ENCODE results near the gene ELOVL3.
"Not testable (repeated sequence)": the region's sequence is repeated elsewhere in the genome, so short reads cannot be mapped to it uniquely, and the experiment has no call there.

Gene ELOVL3

GRCh38 chr10:102227050-102227449 lies 951 bp downstream of the ELOVL3 start:
- no peak for DNase-seq

GRCh38 chr10:102229810-102230263 lies 3.7 kb downstream of the ELOVL3 start:
- peak; percentile 65 for DNase-seq

GRCh38 chr10:102230264-102230860 lies 4.3 kb downstream of the ELOVL3 start:
- peak; percentile 29 for DNase-seq

GRCh38 chr10:102230861-102231356 lies 4.8 kb downstream of the ELOVL3 start:
- DNase-seq = peak; percentile 26

GRCh38 chr10:102231357-102232318 lies 5.5 kb downstream of the ELOVL3 start:
- peak; percentile 29 for DNase-seq

- no peak for DNase-seq
Measured at GRCh38 chr10:102233997-102234396, 7.9 kb downstream of the ELOVL3 start.

- DNase-seq = no peak
Measured at GRCh38 chr10:102234888-102235597, 8.9 kb downstream of the ELOVL3 start.

- no peak for DNase-seq
Measured at GRCh38 chr10:102235598-102235920, 9.5 kb downstream of the ELOVL3 start.

- DNase-seq = no peak
Measured at GRCh38 chr10:102236006-102236405, 9.9 kb downstream of the ELOVL3 start.

GRCh38 chr10:102237711-102238252 lies 11.7 kb downstream of the ELOVL3 start:
- no peak for DNase-seq

- DNase-seq = no peak
Measured at GRCh38 chr10:102240467-102241031, 14.4 kb downstream of the ELOVL3 start.

GRCh38 chr10:102241032-102241443 lies 14.9 kb downstream of the ELOVL3 start:
- no peak for DNase-seq

- DNase-seq = peak; percentile 77
Measured at GRCh38 chr10:102241444-102242117, 15.5 kb downstream of the ELOVL3 start, which contains the start of gene PITX3. Gene PITX3, minus strand, starts transcription at chr10:102241512. Its CDS starts 9,432 bp downstream, at chr10:102232080.

- no peak for DNase-seq
Measured at GRCh38 chr10:102242118-102242485, 16.0 kb downstream of the ELOVL3 start.

- DNase-seq = no peak
Measured at GRCh38 chr10:102243309-102243708, 17.2 kb downstream of the ELOVL3 start.

GRCh38 chr10:102245082-102245931 lies 19.2 kb downstream of the ELOVL3 start, which contains the start of gene GBF1:
Gene GBF1, plus strand, starts transcription at chr10:102245532. Its CDS starts 13,407 bp downstream, at chr10:102258939.
- DNase-seq = peak; percentile 69

GRCh38 chr10:102245932-102246251 lies 19.8 kb downstream of the ELOVL3 start:
- no peak for DNase-seq

- no peak for DNase-seq
Measured at GRCh38 chr10:102246261-102246660, 20.2 kb downstream of the ELOVL3 start.

GRCh38 chr10:102247734-102248133 lies 21.6 kb downstream of the ELOVL3 start:
- DNase-seq = no peak

GRCh38 chr10:102252508-102252907 lies 26.4 kb downstream of the ELOVL3 start:
- DNase-seq = not testable (repeated sequence)

- no peak for DNase-seq
Measured at GRCh38 chr10:102254426-102254825, 28.3 kb downstream of the ELOVL3 start.
